GM18519 (cell line): ENCODE results near the gene HKDC1.

Source experiments
- ATAC-seq: cut with Tn5 transposase; IDR thresholded peaks from one replicate; pipeline ENCODE4 v1.9.1; 2021; ENCODE audit warnings: mild to moderate bottlenecking, moderate library complexity; ENCODE audit not compliant: unreplicated experiment, low FRiP score

The HKDC1 gene

DNA sequence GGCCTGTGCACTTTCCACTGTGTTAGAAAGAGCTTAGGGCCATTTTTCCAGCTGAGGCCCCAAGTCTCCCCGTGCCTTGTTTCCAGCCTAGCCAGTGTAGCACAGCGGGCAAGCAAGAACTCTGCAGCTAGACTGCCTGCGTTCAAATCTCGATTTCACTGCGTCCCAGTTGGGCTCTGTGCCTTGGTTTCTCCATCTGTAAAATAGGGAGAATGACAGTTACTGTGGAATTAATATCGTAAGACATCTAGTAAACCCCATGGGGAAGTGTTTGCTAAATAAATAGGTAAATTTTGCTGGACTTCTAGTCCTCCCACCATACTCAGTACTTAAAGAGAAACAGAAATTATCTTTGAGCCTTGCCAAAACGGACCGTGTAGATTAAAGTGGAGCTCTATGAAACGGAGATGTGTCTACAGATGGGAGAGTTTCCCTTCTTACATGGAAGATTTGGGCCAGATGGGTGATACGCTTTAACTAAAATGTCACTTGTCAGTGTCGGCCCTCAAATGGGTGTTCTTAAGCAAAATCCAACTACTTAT, 3.5 kb upstream of the HKDC1 start:
- ATAC-seq: no peak

DNA sequence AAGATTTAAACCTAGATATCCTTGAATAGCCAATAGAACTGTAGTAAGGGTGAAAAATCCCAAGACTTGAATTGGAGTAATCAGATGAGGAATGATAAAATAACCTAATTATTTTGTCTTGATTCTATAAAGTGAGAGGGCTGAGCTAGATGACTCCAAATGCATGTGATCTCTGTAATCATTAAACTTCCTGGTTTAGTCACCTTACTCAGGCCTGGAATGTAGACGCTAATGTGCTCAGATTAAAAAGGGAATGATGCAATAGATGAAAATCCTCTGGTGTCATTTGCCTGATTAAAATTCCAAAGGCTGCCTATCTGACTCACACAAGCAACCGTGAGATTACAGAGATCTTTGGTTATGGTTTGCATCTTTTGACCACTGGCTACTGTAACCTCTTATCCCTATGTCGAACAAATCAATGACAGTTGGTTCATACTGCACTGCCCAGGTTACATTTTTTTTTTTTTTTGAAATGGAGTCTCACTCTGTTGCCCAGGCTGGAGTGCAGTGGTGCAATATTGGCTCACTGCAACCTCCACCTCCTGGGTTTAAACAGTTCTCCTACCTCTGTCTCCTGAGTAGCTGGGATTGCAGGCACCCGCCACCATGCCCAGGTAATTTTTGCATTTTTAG, 2.9 kb upstream of the HKDC1 start:
- ATAC-seq: no peak

DNA sequence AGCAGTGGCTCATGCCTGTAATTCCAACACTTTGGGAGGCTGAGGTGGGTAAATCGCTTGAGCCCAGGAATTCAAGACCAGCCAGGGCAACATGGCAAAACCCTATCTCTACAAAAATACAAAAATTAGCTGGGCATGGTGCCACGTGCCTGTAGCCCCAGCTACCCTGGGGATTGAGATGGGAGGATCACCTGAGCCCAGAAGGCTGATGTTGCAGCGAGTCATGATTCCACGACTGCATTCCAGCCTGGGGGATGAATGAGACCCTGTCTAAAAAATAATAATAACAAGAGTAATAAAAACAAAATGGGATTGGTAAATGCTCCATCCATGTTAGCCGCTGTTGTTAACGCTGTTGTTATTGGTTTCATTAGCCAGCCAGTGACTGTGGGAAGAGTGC, 1.3 kb upstream of the HKDC1 start:
- no peak for ATAC-seq

GRCh38 chr10:69220507-69220906, 375 bp downstream of the HKDC1 start:
- no peak for ATAC-seq

- peak; percentile 90 for ATAC-seq
These were observed 2.3 kb downstream of the HKDC1 start for GRCh38 chr10:69222157-69223027.

DNA sequence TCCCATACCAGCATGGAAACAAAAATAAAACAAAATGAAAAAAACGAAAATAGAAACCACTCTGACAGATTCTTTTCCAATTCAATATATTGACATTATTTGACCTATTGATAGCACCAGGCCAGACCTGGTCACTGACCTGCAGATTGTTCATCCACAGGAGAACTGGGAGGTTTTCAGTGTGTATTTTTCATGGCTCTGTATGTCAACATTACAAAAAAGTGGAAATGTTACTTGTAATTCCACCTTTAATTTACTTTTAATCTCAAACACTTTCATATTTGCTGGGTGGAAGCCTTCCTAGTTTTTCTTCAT, 2.9 kb downstream of the HKDC1 start:
- no peak for ATAC-seq

DNA sequence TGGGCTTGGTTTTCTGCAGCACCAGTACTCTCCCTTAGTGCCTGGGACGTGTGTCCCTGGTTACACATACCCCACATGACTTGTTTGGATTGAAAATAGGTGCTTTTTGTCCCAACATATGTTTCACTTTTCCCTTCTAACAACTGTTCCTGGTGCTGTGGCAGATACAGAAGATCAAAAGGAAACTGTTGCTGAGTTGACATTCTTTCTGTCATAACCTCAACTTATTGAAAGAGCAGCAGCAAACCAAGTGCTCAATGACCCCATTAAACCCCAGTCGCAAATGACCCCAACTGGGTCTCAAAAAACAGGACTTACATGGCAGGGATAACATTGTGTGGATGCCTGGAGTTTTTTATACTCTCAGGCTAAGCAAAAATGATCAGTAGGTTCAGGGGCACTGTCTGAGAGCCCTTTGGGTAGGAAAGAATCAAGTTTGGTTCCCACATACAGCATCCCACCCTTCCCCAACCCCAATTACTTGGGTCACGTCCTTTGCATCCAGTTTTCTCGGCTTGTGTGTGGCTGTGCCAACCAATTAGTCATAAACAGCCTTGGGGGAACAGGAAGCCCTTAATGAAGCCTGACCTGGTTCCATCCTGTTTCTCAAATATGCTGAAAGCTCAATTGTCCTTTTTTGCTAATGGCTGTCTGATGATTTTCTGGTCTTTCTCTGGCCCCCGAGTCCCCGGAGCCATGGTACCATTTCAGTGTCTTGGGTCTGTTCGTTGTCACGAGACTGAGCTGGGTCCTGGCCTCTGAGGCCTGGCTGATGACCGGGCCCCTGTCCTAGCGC, 4.9 kb downstream of the HKDC1 start:
- ATAC-seq: no peak

- ATAC-seq: no peak
These were observed 5.5 kb downstream of the HKDC1 start for GRCh38 chr10:69225681-69226080.

DNA sequence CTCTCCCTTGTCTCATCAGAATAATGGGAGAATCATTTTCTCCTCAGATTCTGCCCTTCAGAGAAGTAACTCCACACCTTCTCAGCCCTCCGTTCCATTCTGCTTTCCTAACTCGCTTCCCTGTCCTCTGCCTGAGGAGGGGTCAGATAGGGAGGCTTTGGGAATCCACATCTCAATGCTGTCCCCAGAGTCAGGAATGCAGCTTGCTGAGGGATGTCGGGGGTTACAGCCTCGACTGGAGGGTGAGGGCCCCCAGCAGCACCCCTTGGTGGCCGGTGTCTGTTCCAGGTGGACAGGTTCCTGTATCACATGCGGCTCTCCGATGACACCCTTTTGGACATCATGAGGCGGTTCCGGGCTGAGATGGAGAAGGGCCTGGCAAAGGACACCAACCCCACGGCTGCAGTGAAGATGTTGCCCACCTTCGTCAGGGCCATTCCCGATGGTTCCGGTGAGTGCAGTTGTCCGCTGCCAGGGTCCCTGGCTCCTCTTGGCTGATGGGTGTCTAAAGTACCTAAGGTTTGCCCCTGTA, 6.9 kb downstream of the HKDC1 start:
- ATAC-seq: no peak

- no peak for ATAC-seq
These were observed 8.0 kb downstream of the HKDC1 start for GRCh38 chr10:69228151-69228550.

GRCh38 chr10:69229616-69229916, 9.4 kb downstream of the HKDC1 start:
- ATAC-seq: no peak

- no peak for ATAC-seq
These were observed 10.0 kb downstream of the HKDC1 start for GRCh38 chr10:69230128-69230527.

DNA sequence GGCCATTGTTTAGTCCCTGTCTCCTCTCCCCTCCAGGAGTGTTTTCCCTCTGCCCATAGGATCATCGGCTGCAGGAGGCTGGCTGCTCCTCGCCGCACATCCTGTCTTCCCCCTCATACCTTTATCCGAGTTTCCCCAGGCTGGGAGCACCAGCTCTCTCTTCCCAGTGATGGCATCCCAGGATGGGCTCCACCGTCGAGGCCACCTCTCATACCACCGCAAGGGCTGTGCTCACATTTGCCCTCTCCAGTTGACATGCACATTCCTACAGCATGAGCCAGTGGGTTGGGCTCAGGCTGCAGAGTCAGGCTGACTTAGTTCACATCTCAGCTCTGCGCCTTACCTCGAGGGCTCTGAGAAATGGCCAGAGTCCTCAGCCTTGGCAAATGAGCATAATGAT, 12.1 kb downstream of the HKDC1 start:
- no peak for ATAC-seq

DNA sequence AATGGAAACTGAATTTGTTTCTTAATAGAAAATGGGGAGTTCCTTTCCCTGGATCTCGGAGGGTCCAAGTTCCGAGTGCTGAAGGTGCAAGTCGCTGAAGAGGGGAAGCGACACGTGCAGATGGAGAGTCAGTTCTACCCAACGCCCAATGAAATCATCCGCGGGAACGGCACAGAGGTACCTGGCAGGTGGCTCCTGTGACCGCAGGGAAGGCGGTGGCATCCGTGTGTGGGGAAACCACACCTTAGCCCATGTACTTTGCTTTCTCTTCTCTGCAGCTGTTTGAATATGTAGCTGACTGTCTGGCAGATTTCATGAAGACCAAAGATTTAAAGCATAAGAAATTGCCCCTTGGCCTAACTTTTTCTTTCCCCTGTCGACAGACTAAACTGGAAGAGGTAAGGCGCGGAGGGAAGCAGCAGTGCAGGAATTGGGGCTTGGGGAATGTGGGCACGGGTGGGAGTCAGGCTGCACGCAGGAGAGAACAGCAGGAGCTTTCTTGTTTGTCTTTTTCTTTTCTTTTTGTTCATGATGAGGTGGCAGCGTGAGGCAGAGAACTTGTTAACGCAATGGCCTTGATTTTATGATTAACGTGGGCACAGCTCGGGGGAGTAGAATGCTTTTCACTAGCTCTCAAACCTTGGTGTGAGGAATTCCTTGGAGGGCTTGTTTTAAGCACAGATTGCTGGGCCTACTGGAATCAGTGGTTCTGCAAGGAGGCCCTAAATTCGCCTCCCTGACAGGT, 12.8 kb downstream of the HKDC1 start:
- ATAC-seq: no peak

DNA sequence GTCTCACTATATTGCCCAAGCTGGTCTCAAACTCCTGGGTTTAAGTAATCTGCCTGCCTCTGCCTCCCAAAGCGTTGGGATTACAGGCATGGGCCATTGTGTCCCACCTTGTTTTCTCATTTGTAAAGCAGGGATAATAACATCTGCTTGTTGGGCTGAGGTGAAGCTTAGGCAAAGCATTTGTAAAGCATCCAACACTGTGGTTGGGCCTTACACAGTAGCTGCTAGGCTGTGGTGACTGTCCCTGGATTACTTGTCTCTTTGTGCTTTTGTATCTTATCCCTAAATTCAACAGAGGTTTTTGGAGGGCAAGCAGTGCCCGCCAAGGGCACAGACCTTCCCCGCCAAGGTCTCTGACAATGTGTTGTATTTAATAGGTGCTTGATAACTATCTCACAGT, 14.3 kb downstream of the HKDC1 start:
- no peak for ATAC-seq

DNA sequence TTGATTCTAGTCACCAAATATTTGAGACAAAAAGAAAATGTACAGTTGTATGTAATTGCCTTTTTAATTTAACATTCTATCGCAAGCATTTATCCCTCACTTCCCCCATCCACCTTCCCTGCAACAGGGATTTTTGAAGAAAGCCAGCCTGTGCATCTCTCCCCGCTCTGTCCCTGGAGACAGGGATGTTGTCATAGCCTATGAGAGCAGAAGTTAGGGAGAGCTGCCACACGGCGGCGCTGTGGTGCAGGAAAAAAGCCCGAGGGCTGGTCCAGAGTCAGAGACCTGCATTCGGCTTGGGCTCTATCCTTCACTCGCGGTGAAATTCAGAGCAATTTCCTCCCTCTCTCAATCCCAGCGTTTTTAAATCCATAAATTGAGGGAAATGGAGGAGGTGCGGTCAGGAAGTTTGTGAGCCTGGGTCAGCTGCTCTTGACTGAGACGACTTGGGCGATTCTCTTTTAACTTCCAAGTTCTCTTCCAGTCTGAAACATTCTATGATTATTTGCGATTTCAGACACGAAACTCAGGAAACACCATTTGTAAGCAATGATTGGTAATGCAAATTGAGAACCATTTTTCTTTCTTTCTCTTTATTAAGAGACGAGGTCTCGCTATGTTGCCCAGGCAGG, 17.5 kb downstream of the HKDC1 start:
- ATAC-seq: peak; percentile 85

DNA sequence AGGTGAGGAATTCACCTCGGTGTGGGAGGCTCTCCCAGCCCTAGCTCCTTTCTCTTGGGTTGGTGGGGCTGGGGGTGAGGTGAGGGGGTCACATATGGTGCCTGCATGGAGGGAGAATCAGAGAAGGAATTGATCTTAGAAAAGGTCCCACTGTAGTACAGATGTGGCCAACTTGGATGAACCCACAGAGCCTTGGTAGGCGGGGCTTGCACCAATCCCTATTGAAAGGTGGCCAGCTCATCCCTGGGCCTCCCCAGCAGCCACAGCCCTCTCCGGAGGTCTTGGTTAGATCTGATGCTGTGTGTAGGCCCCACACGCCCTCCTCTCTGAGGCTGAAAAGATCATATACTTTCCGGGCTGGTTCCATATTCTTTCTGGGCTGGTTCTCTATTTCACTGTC, 19.0 kb downstream of the HKDC1 start:
- no peak for ATAC-seq

- ATAC-seq: no peak
These were observed 19.8 kb downstream of the HKDC1 start for GRCh38 chr10:69239816-69240434.

DNA sequence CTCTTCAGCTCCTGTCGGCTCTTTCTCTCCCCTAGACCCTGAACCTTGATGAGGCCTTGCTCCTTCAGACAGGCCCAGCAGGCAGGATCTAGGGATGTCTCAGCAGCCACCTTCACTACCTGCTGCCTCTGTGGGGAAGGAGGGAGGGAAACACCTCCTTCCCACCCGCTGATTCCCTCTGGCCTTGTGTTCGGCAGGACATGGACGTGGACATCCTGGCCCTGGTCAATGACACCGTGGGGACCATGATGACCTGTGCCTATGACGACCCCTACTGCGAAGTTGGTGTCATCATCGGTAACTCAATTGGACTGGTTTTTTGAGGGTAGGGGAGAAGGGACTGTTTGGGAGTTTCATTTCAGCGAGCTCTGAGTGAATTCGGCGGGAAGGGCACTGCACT, 20.3 kb downstream of the HKDC1 start:
- ATAC-seq: no peak

- ATAC-seq: no peak
These were observed 21.4 kb downstream of the HKDC1 start for GRCh38 chr10:69241575-69241974.
